NCI-H774 (cell line): Measurements from ENCODE around the gene WT1.

Experiments
- DNase-seq: peaks from one replicate; lab custom pipeline; 2025; lab: John Stamatoyannopoulos, UW

Gene WT1

GRCh38 chr11:32438346-32438865 lies 3.1 kb upstream of the WT1 start:
- DNase-seq = no peak

- DNase-seq = no peak
These were observed 2.4 kb upstream of the WT1 start for GRCh38 chr11:32437495-32438345.

- no peak for DNase-seq
These were observed 1.6 kb upstream of the WT1 start for GRCh38 chr11:32436751-32437494.

GRCh38 chr11:32435942-32436750 lies 807 bp upstream of the WT1 start:
- DNase-seq = no peak

- no peak for DNase-seq
These were observed 223 bp downstream of the WT1 start for GRCh38 chr11:32435152-32435480.

- DNase-seq = no peak
These were observed 785 bp downstream of the WT1 start for GRCh38 chr11:32434356-32435151.

GRCh38 chr11:32433914-32434355 lies 1.4 kb downstream of the WT1 start:
- no peak for DNase-seq

GRCh38 chr11:32433101-32433913 lies 2.0 kb downstream of the WT1 start:
- no peak for DNase-seq

- no peak for DNase-seq
These were observed 2.8 kb downstream of the WT1 start for GRCh38 chr11:32432565-32432964.

- DNase-seq = no peak
These were observed 4.6 kb downstream of the WT1 start for GRCh38 chr11:32430568-32431381.

- DNase-seq = no peak
These were observed 5.9 kb downstream of the WT1 start for GRCh38 chr11:32429477-32429876.

- no peak for DNase-seq
These were observed 6.6 kb downstream of the WT1 start for GRCh38 chr11:32428665-32429303.

GRCh38 chr11:32427935-32428664 lies 7.2 kb downstream of the WT1 start:
- DNase-seq = no peak

- DNase-seq = no peak
These were observed 7.8 kb downstream of the WT1 start for GRCh38 chr11:32427616-32427934.

- no peak for DNase-seq
These were observed 8.3 kb downstream of the WT1 start for GRCh38 chr11:32426819-32427615.

- DNase-seq = no peak
These were observed 9.1 kb downstream of the WT1 start for GRCh38 chr11:32426192-32426591.

- no peak for DNase-seq
These were observed 9.6 kb downstream of the WT1 start for GRCh38 chr11:32425761-32426160.

GRCh38 chr11:32422545-32422944 lies 12.8 kb downstream of the WT1 start:
- DNase-seq = no peak
